ENCODE data around the gene STK39. TPM values are rescaled to one million over a fixed set of nuclear protein-coding genes. Genes with fewer than 3 reads are reported as not detected.
A peak's percentile ranks its signal among the peaks of the same experiment; 100 is the strongest.

The STK39 gene
- total and polyA plus RNA-seq, 9 of the 15 experiments (the other 6 are each of a cell fraction or from before 2014, with no cell fraction given) = 0.19 to 0.76 (median 0.51) TPM

DNA sequence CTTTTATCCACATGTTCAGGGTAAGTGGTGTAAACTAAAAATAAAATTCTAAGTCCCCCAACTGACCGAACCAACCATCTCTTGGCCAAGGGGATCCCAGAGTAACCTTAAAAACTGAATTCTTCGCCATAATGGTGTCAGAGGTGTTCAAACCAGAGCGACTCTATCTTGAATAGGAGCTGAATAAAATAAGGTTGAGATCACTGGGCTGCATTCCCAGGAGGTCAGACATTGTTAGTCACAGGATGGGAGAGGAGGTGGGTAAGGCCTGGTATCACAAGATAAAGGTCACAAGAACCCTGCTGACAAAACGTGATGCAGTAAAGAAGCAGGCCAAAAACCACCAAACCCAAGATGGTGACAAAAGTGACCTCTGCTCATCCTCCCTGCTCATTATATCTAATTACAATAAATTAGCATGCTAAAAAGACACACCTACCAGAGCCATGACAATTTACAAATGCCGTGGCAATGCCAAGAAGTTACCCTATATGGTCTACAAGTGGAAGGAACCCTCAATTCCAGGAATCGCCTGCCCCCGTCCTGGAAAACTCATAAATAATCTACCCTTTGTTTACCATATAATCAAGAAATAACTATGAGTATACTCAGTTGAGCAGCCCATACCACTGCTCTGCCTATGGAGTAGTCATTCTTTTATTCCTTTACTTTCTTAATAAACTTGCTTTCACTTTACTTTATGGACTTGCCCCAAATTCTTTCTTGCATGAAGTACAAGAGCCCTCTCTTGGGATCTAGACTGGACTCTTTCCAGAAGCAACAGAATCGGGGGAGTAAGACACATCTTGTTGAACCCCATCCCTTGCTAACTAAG lies 302.4 kb downstream of the STK39 start (continued):
- TF ChIP-seq, protein P1, sequence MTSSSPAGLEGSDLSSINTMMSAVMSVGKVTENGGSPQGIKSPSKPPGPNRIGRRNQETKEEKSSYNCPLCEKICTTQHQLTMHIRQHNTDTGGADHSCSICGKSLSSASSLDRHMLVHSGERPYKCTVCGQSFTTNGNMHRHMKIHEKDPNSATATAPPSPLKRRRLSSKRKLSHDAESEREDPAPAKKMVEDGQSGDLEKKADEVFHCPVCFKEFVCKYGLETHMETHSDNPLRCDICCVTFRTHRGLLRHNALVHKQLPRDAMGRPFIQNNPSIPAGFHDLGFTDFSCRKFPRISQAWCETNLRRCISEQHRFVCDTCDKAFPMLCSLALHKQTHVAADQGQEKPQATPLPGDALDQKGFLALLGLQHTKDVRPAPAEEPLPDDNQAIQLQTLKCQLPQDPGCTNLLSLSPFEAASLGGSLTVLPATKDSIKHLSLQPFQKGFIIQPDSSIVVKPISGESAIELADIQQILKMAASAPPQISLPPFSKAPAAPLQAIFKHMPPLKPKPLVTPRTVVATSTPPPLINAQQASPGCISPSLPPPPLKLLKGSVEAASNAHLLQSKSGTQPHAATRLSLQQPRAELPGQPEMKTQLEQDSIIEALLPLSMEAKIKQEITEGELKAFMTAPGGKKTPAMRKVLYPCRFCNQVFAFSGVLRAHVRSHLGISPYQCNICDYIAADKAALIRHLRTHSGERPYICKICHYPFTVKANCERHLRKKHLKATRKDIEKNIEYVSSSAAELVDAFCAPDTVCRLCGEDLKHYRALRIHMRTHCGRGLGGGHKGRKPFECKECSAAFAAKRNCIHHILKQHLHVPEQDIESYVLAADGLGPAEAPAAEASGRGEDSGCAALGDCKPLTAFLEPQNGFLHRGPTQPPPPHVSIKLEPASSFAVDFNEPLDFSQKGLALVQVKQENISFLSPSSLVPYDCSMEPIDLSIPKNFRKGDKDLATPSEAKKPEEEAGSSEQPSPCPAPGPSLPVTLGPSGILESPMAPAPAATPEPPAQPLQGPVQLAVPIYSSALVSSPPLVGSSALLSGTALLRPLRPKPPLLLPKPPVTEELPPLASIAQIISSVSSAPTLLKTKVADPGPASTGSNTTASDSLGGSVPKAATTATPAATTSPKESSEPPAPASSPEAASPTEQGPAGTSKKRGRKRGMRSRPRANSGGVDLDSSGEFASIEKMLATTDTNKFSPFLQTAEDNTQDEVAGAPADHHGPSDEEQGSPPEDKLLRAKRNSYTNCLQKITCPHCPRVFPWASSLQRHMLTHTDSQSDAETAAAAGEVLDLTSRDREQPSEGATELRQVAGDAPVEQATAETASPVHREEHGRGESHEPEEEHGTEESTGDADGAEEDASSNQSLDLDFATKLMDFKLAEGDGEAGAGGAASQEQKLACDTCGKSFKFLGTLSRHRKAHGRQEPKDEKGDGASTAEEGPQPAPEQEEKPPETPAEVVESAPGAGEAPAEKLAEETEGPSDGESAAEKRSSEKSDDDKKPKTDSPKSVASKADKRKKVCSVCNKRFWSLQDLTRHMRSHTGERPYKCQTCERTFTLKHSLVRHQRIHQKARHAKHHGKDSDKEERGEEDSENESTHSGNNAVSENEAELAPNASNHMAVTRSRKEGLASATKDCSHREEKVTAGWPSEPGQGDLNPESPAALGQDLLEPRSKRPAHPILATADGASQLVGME (CRISPR knock-in tag; IDR thresholded peaks at IDR 0.05) = 0 out of 2 replicates have a peak, but pooled peaks have one; percentile 83
- peak; percentile 80 for TF ChIP-seq ESRRA (IDR thresholded peaks at IDR 0.05; ENCODE audit: borderline replicate concordance, low read depth)
- no peak for TF ChIP-seq E2F4 (CRISPR knock-in tag; IDR thresholded peaks at IDR 0.05; ENCODE audit: low read depth)
- TF ChIP-seq, protein P2, sequence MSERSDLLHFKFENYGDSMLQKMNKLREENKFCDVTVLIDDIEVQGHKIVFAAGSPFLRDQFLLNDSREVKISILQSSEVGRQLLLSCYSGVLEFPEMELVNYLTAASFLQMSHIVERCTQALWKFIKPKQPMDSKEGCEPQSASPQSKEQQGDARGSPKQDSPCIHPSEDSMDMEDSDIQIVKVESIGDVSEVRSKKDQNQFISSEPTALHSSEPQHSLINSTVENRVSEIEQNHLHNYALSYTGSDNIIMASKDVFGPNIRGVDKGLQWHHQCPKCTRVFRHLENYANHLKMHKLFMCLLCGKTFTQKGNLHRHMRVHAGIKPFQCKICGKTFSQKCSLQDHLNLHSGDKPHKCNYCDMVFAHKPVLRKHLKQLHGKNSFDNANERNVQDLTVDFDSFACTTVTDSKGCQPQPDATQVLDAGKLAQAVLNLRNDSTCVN (CRISPR knock-in tag; IDR thresholded peaks at IDR 0.05) = peak; percentile 74; the same call in 1 of the 2 replicates
- TF ChIP-seq LARP7 (IDR thresholded peaks at IDR 0.05) = no peak
- no peak for TF ChIP-seq FOXK1 (CRISPR knock-in tag; IDR thresholded peaks at IDR 0.05; ENCODE audit: borderline replicate concordance)
- peak; percentile 91 for TF ChIP-seq TCF3 (CRISPR knock-in tag; IDR thresholded peaks at IDR 0.05)
- TF ChIP-seq, protein P3, sequence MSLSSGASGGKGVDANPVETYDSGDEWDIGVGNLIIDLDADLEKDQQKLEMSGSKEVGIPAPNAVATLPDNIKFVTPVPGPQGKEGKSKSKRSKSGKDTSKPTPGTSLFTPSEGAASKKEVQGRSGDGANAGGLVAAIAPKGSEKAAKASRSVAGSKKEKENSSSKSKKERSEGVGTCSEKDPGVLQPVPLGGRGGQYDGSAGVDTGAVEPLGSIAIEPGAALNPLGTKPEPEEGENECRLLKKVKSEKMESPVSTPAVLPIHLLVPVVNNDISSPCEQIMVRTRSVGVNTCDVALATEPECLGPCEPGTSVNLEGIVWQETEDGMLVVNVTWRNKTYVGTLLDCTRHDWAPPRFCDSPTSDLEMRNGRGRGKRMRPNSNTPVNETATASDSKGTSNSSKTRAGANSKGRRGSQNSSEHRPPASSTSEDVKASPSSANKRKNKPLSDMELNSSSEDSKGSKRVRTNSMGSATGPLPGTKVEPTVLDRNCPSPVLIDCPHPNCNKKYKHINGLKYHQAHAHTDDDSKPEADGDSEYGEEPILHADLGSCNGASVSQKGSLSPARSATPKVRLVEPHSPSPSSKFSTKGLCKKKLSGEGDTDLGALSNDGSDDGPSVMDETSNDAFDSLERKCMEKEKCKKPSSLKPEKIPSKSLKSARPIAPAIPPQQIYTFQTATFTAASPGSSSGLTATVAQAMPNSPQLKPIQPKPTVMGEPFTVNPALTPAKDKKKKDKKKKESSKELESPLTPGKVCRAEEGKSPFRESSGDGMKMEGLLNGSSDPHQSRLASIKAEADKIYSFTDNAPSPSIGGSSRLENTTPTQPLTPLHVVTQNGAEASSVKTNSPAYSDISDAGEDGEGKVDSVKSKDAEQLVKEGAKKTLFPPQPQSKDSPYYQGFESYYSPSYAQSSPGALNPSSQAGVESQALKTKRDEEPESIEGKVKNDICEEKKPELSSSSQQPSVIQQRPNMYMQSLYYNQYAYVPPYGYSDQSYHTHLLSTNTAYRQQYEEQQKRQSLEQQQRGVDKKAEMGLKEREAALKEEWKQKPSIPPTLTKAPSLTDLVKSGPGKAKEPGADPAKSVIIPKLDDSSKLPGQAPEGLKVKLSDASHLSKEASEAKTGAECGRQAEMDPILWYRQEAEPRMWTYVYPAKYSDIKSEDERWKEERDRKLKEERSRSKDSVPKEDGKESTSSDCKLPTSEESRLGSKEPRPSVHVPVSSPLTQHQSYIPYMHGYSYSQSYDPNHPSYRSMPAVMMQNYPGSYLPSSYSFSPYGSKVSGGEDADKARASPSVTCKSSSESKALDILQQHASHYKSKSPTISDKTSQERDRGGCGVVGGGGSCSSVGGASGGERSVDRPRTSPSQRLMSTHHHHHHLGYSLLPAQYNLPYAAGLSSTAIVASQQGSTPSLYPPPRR (CRISPR knock-in tag; IDR thresholded peaks at IDR 0.05; ENCODE audit: borderline replicate concordance) = no peak
- no peak for TF ChIP-seq ZNF282 (CRISPR knock-in tag; IDR thresholded peaks at IDR 0.05)
- TF ChIP-seq RNF2 (IDR thresholded peaks at IDR 0.05) = peak; percentile 83; the same call in 1 of the 2 replicates
- peak; percentile 98 for TF ChIP-seq ZNF175 (CRISPR knock-in tag; IDR thresholded peaks at IDR 0.05; ENCODE audit: low read depth)
- no peak for TF ChIP-seq CBX1 (IDR thresholded peaks at IDR 0.05; ENCODE audit: low read depth)
- TF ChIP-seq NCOA1 (IDR thresholded peaks at IDR 0.05; ENCODE audit: low read depth) = no peak; the same call in 1 of the 2 replicates

All from K562 (cell line).